ENCODE data around the gene CENPP.

- TF ChIP-seq CTCF (IDR thresholded peaks at IDR 0.05) (no peak), POLR2AphosphoS5 (IDR thresholded peaks at IDR 0.05) (no peak), POLR2A (IDR thresholded peaks at IDR 0.05) (no peak), EP300 (IDR thresholded peaks at IDR 0.05) (no peak)
Measured at GRCh38 chr9:92494856-92495255, 169.1 kb downstream of the CENPP start.

All from suprapubic skin (tissue), 4 donors.